SK-N-SH (cell line): ENCODE results near the gene ASB8. TPM values are rescaled to one million over a fixed set of nuclear protein-coding genes. Genes with fewer than 3 reads are reported as not detected.

ENCODE experiments used
- CTCF ChIA-PET: fragments of 300-600, 350-600 bp; formaldehyde crosslinking; extraction: SDS; loops from one replicate; lab custom pipeline; 2021; lab: Yijun Ruan, JAX
- POLR2A ChIA-PET: fragments of 350-600 bp; sonication (Branson Sonifier 250); formaldehyde crosslinking; extraction: SDS; loops from one replicate; lab custom pipeline; 2020; ENCODE audit warnings: antibody characterized with exemption, inconsistent platforms; lab: Yijun Ruan, JAX
- DNase-seq: peaks from one replicate; pipeline ENCODE4 v3.0.0; 2012
- H2AFZ ChIP-seq: fragments of 200-600 bp; sonication (generic); 2 replicates; pipeline ENCODE4 v1.8.1; 2016; ENCODE audit warnings: antibody characterized with exemption, mild to moderate bottlenecking, low read depth
- H3F3A ChIP-seq: fragments of 200-600 bp; sonication (generic); replicated peaks from 2 replicates; pipeline ENCODE3; 2016; ENCODE audit warnings: antibody characterized with exemption, mild to moderate bottlenecking; ENCODE audit not compliant: insufficient read depth
- H3K27ac ChIP-seq, 2 experiments: fragments of 200-500 bp in 1 of 2; fragments of 200-600 bp in 1 of 2; sonication (Bioruptor generic) in 1 of 2; sonication (generic), shearing (Covaris generic) in 1 of 2; 2 replicates each; pipeline versions ENCODE4 v1.5.1 to v1.6.1; 2014 to 2016; ENCODE audit warnings: low read depth in 2 of 2, inconsistent platforms in 1 of 2, low read length in 1 of 2, mild to moderate bottlenecking in 1 of 2, mixed read lengths in 1 of 2
- H3K27me3 ChIP-seq: fragments of 200-600 bp; sonication (generic), shearing (Covaris generic); 2 replicates; pipeline ENCODE4 v1.6.1; 2016; ENCODE audit warnings: mixed run types; ENCODE audit not compliant: insufficient read depth
- H3K36me3 ChIP-seq, 2 experiments: fragments of 200-500 bp in 1 of 2; fragments of 200-600 bp in 1 of 2; sonication (Bioruptor generic) in 1 of 2; sonication (generic) in 1 of 2; replicated peaks in 1 of 2; 2 replicates each; pipeline versions ENCODE3 to v1.5.1; 2014 to 2016; ENCODE audit warnings: low read length in 1 of 2, mild to moderate bottlenecking in 1 of 2; ENCODE audit not compliant: insufficient read depth in 2 of 2, control insufficient read depth in 1 of 2
- H3K4me1 ChIP-seq, 2 experiments: fragments of 200-500 bp in 1 of 2; fragments of 200-600 bp in 1 of 2; sonication (Bioruptor generic) in 1 of 2; sonication (generic), shearing (Covaris generic) in 1 of 2; 2 replicates each; pipeline versions ENCODE4 v1.5.1 to v1.6.1; 2014 to 2016; ENCODE audit warnings: low read depth in 1 of 2, low read length in 1 of 2, mixed run types in 1 of 2; ENCODE audit not compliant: insufficient read depth in 2 of 2, control insufficient read depth in 1 of 2
- H3K4me2 ChIP-seq: fragments of 200-600 bp; sonication (generic), shearing (Covaris generic); 2 replicates; pipeline ENCODE4 v1.6.1; 2017; ENCODE audit warnings: mixed run types
- H3K4me3 ChIP-seq, 2 experiments: fragments of 200-500 bp in 1 of 2; fragments of 200-600 bp in 1 of 2; sonication (Bioruptor generic) in 1 of 2; sonication (generic), shearing (Covaris generic) in 1 of 2; 2 replicates each; pipeline versions ENCODE4 v1.5.1 to v1.8.1; 2014 to 2016; ENCODE audit warnings: low read depth in 2 of 2, inconsistent platforms in 1 of 2, low read length in 1 of 2, mild to moderate bottlenecking in 1 of 2, mixed read lengths in 1 of 2, moderate library complexity in 1 of 2
- H3K79me2 ChIP-seq: fragments of 200-600 bp; sonication (generic); 2 replicates; pipeline ENCODE4 v1.8.1; 2017; ENCODE audit warnings: mild to moderate bottlenecking; ENCODE audit not compliant: insufficient read depth
- H3K9ac ChIP-seq: fragments of 200-600 bp; sonication (generic); 2 replicates; pipeline ENCODE4 v1.6.1; 2017; ENCODE audit warnings: mixed run types
- H3K9me2 ChIP-seq: fragments of 200-600 bp; sonication (generic); 2 replicates; pipeline ENCODE4 v1.6.1; 2017; ENCODE audit warnings: mixed run types
- H3K9me3 ChIP-seq: fragments of 200-600 bp; sonication (generic); 2 replicates; pipeline ENCODE4 v1.6.1; 2017; ENCODE audit warnings: mixed run types, mild to moderate bottlenecking, moderate library complexity
- H4K20me1 ChIP-seq: fragments of 200-600 bp; sonication (generic); 2 replicates; pipeline ENCODE4 v1.6.1; 2017; ENCODE audit warnings: mild to moderate bottlenecking, mixed run types; ENCODE audit not compliant: insufficient read depth
- CHD2 ChIP-seq: fragments of 150-350 bp; IDR thresholded peaks from 2 replicates; pipeline ENCODE4 v1.6.1; 2018; ENCODE audit warnings: low read length; ENCODE audit not compliant: partially characterized antibody
- CTCF ChIP-seq: fragments of 200-600 bp; sonication (generic); IDR thresholded peaks from 2 replicates; pipeline ENCODE4 v1.6.1; 2017; ENCODE audit warnings: antibody characterized with exemption, mild to moderate bottlenecking, moderate library complexity
- ELF1 ChIP-seq: IDR thresholded peaks from 2 replicates; pipeline ENCODE4 v1.4.0; 2012
- EP300 ChIP-seq, 2 experiments: IDR thresholded peaks; 2 replicates each; pipeline versions ENCODE4 v1.4.0 to v1.6.1; 2012; ENCODE audit warnings: borderline replicate concordance in 1 of 2, low read depth in 1 of 2, low read length in 1 of 2
- FOSL2 ChIP-seq: IDR thresholded peaks from 2 replicates; pipeline ENCODE4 v1.4.0; 2012; ENCODE audit warnings: low read depth, mild to moderate bottlenecking, moderate library complexity, borderline replicate concordance
- FOXM1 ChIP-seq: IDR thresholded peaks from 2 replicates; pipeline ENCODE4 v1.4.0; 2012; ENCODE audit warnings: low read depth, mild to moderate bottlenecking
- GATA2 ChIP-seq: sonication (generic); formaldehyde crosslinking; IDR thresholded peaks from 2 replicates; pipeline ENCODE4 v1.5.0; 2020; ENCODE audit warnings: mild to moderate bottlenecking, missing genetic modification reagents
- JUND ChIP-seq: IDR thresholded peaks from 2 replicates; pipeline ENCODE4 v1.4.0; 2012
- MXI1 ChIP-seq: IDR thresholded peaks from 2 replicates; pipeline ENCODE4 v1.6.1; 2012; ENCODE audit warnings: mild to moderate bottlenecking, low read depth, low read length, improper control_type of control experiment
- PBX3 ChIP-seq: IDR thresholded peaks from 2 replicates; pipeline ENCODE4; 2012
- POLR2AphosphoS5 ChIP-seq: IDR thresholded peaks from 2 replicates; pipeline ENCODE4 v1.6.1; 2012; ENCODE audit warnings: low read depth, low read length
- REST ChIP-seq: IDR thresholded peaks from 2 replicates; pipeline ENCODE4 v1.6.1; 2012; ENCODE audit warnings: mild to moderate bottlenecking, low read depth, low read length, moderate library complexity
- SIN3A ChIP-seq: IDR thresholded peaks from 2 replicates; pipeline ENCODE4 v1.6.1; 2012; ENCODE audit warnings: low read depth, mild to moderate bottlenecking, low read length, moderate library complexity, borderline replicate concordance
- SMC3 ChIP-seq: IDR thresholded peaks from 2 replicates; pipeline ENCODE4 v1.6.1; 2012; ENCODE audit warnings: low read depth, low read length, improper control_type of control experiment
- TAF1 ChIP-seq: IDR thresholded peaks from 2 replicates; pipeline ENCODE4 v1.6.1; 2012; ENCODE audit warnings: low read depth, mild to moderate bottlenecking, low read length, moderate library complexity, borderline replicate concordance
- TCF12 ChIP-seq: IDR thresholded peaks from 2 replicates; pipeline ENCODE4 v1.4.0; 2012
- TEAD4 ChIP-seq: IDR thresholded peaks from 2 replicates; pipeline ENCODE4 v1.4.0; 2012; ENCODE audit warnings: mild to moderate bottlenecking, borderline replicate concordance; ENCODE audit not compliant: insufficient read depth
- YY1 ChIP-seq: IDR thresholded peaks from 2 replicates; pipeline ENCODE4 v1.4.0; 2012; ENCODE audit warnings: low read depth, mild to moderate bottlenecking
- ZBTB33 ChIP-seq: IDR thresholded peaks from 2 replicates; pipeline ENCODE4 v1.4.0; 2012; ENCODE audit warnings: low read depth, borderline replicate concordance
- WGBS: methylation state at CpG from one replicate; pipeline ENCODE4 v1.1.6; 2017; ENCODE audit warnings: low lambda C conversion rate; 5-methylcytosine and 5-hydroxymethylcytosine counted together
- polyA plus RNA-seq, 3 experiments: library from polyadenylated mRNA; depleted of rRNA; stranded (reverse); fragments of >200 nt; gene quantifications; 2 replicates each; pipeline ENCODE4 v1.2.3, GENCODE V29; 2012

ASB8 gene
- polyA plus RNA-seq, 1 of the 3 experiments (the other 2 are of a cell fraction): 13.8 TPM

GRCh38 chr12:48201091-48201490 lies 43.8 kb upstream of the ASB8 start:
- no peak overlapping the region for H2AFZ ChIP-seq
- H3K27ac ChIP-seq: no peak overlapping the region
- H3K4me2 ChIP-seq: no peak overlapping the region
- H3K36me3 ChIP-seq: no peaks in the 10 kb centered on the region
- H3K79me2 ChIP-seq: no peaks in the 10 kb centered on the region
- H3K9ac ChIP-seq: no peak overlapping the region
- H3K4me3 ChIP-seq: no peak overlapping the region
- no peaks in the 10 kb centered on the region for H3K9me2 ChIP-seq
- peaks cover 4% of the 10 kb centered on the region for H3F3A ChIP-seq
- POLR2A ChIA-PET: no interaction called here
- CTCF ChIA-PET: interaction anchor here (0.6 to 6.4 kb wide), 3 partner anchors 15 to 787 kb away, joined by 3 to 90 read pairs (median 4); partner anchors contain the start of gene CCDC184
- no peaks in the 10 kb centered on the region for H4K20me1 ChIP-seq
- no peaks in the 10 kb centered on the region for H3K9me3 ChIP-seq
- no peak for DNase-seq
- peaks cover 0 to 9% of the 10 kb centered on the region in 2 experiments; a peak in 2 of 4 replicates for H3K4me1 ChIP-seq
- no peaks in the 10 kb centered on the region for H3K27me3 ChIP-seq
- TF ChIP-seq TAF1 (no peak), PBX3 (no peak), CHD2 (no peak), EP300 (IDR thresholded peaks at IDR 0.05; ENCODE audit: borderline replicate concordance in 1 of 2, low read depth in 1 of 2, low read length in 1 of 2) (no peak), ZBTB33 (no peak), SIN3A (no peak), ELF1 (no peak), CTCF (no peak), TEAD4 (no peak), TCF12 (no peak), GATA2 (CRISPR knock-in tag) (no peak), JUND (no peak), YY1 (no peak), SMC3 (no peak), MXI1 (no peak), POLR2AphosphoS5 (no peak), REST (no peak), FOSL2 (no peak), FOXM1 (no peak)
- 90% methylated on average over 3 of the region's 3 CpGs for WGBS
